ENCODE measurements around the gene SCUBE1. TPM values are rescaled to one million over a fixed set of nuclear protein-coding genes. Genes with fewer than 3 reads are reported as not detected.

Gene SCUBE1
- total and polyA plus RNA-seq, 2 donors (not counting 3 experiments of a cell fraction or from before 2014, with no cell fraction given) = 0.07 TPM; not detected in 1

- Histone ChIP-seq H3K27me3 (ENCODE audit: control insufficient read depth in 2 of 2, insufficient read depth in 2 of 2, low read length in 2 of 2) (no peaks in the 10 kb centered on the region), H2AFZ (ENCODE audit: low read depth, low read length) (no peak overlapping the region), H3K9me3 (replicated peaks; ENCODE audit: control insufficient read depth, insufficient read depth, low read length) (no peaks in the 10 kb centered on the region), H3K4me2 (ENCODE audit: insufficient read depth, low read length) (no peak overlapping the region), H3K9me1 (replicated peaks; ENCODE audit: control insufficient read depth, extremely low read depth, insufficient read depth, low read length) (no peaks in the 10 kb centered on the region), H3K4me3 (replicated peaks in 1 of 3; ENCODE audit: insufficient read depth in 1 of 3, low read depth in 1 of 3, low read length in 3 of 3) (no peak overlapping the region), H3K9ac (replicated peaks; ENCODE audit: extremely low read depth, insufficient read depth, low read length) (no peak overlapping the region), H3K79me2 (ENCODE audit: control insufficient read depth, insufficient read depth, low read length) (no peaks in the 10 kb centered on the region), H3K27ac (ENCODE audit: insufficient read depth, low read depth, low read length) (no peak overlapping the region), H3K4me1 (ENCODE audit: control insufficient read depth, extremely low read depth, insufficient read depth, low read length) (peaks cover 2% of the 10 kb centered on the region), H4K20me1 (replicated peaks; ENCODE audit: control insufficient read depth, extremely low read depth, insufficient read depth, low read length) (no peaks in the 10 kb centered on the region), H3K36me3 (ENCODE audit: control insufficient read depth in 2 of 2, extremely low read depth in 1 of 2, insufficient read depth in 2 of 2, low read length in 2 of 2) (peaks cover 3 to 14% of the 10 kb centered on the region in 2 experiments)
- CTCF ChIA-PET = no interaction called here
- dilution Hi-C loops (cut with MboI; ENCODE audit: extremely low pct_ligation_motif_present, low sequenced_read_pairs) = no loop called here
- DNase-seq (ENCODE audit: low read depth, low spot score) (no peak), FAIRE-seq (no peak)
- TF ChIP-seq MYC (IDR thresholded peaks at IDR 0.05; ENCODE audit: low read depth, low read length) = no peak
- no peak for TF ChIP-seq POLR2A (IDR thresholded peaks at IDR 0.05; ENCODE audit: low read depth, low read length)
- no peak for TF ChIP-seq POLR2AphosphoS5 (IDR thresholded peaks at IDR 0.05; ENCODE audit: insufficient read depth, low read depth, low read length)
- no peak for TF ChIP-seq JUN (IDR thresholded peaks at IDR 0.05; ENCODE audit: borderline replicate concordance, insufficient read depth, insufficient read length, low read depth)
- POLR2A ChIA-PET = no interaction called here
- no TSS peak for BruUV-seq (replicated peaks)
- intact Hi-C loops (cut with micrococcal nuclease) = no loop called here
Observed at GRCh38 chr22:43166132-43166930, 176.8 kb downstream of the SCUBE1 start.

- no peak overlapping the region for H3K4me3 ChIP-seq (replicated peaks in 1 of 3; ENCODE audit: insufficient read depth in 1 of 3, low read depth in 1 of 3, low read length in 3 of 3)
- FAIRE-seq = no peak
- peaks cover 0 to 9% of the 10 kb centered on the region in 2 experiments for H3K36me3 ChIP-seq (ENCODE audit: control insufficient read depth in 2 of 2, extremely low read depth in 1 of 2, insufficient read depth in 2 of 2, low read length in 2 of 2)
- BruUV-seq (replicated peaks) = no TSS peak
- no peak overlapping the region for H2AFZ ChIP-seq (ENCODE audit: low read depth, low read length)
- no peaks in the 10 kb centered on the region for H3K79me2 ChIP-seq (ENCODE audit: control insufficient read depth, insufficient read depth, low read length)
- intact Hi-C loops (cut with micrococcal nuclease) = no loop called here
- no peaks in the 10 kb centered on the region for H4K20me1 ChIP-seq (replicated peaks; ENCODE audit: control insufficient read depth, extremely low read depth, insufficient read depth, low read length)
- CTCF ChIA-PET = no interaction called here
- H3K27ac ChIP-seq (ENCODE audit: insufficient read depth, low read depth, low read length) = no peak overlapping the region
- H3K4me1 ChIP-seq (ENCODE audit: control insufficient read depth, extremely low read depth, insufficient read depth, low read length) = no peaks in the 10 kb centered on the region
- dilution Hi-C loops (cut with MboI; ENCODE audit: extremely low pct_ligation_motif_present, low sequenced_read_pairs) = no loop called here
- no peaks in the 10 kb centered on the region for H3K27me3 ChIP-seq (ENCODE audit: control insufficient read depth in 2 of 2, insufficient read depth in 2 of 2, low read length in 2 of 2)
- DNase-seq (ENCODE audit: low read depth, low spot score) = no peak
- H3K9me3 ChIP-seq (replicated peaks; ENCODE audit: control insufficient read depth, insufficient read depth, low read length) = no peaks in the 10 kb centered on the region
- POLR2A ChIA-PET = interaction anchor here (0.6 kb wide), 1 partner anchor 627 kb away, joined by 3 read pairs; no protein-coding TSS in a partner anchor
- peak overlapping the region; percentile 31 for H3K4me2 ChIP-seq (ENCODE audit: insufficient read depth, low read length)
- TF ChIP-seq POLR2A (IDR thresholded peaks at IDR 0.05; ENCODE audit: low read depth, low read length) (no peak), MYC (IDR thresholded peaks at IDR 0.05; ENCODE audit: low read depth, low read length) (no peak), MAX (IDR thresholded peaks at IDR 0.05; ENCODE audit: insufficient read depth, insufficient read length) (no peak), JUN (IDR thresholded peaks at IDR 0.05; ENCODE audit: borderline replicate concordance, insufficient read depth, insufficient read length, low read depth) (no peak)
- H3K9me1 ChIP-seq (replicated peaks; ENCODE audit: control insufficient read depth, extremely low read depth, insufficient read depth, low read length) = no peaks in the 10 kb centered on the region
- no peak overlapping the region for H3K9ac ChIP-seq (replicated peaks; ENCODE audit: extremely low read depth, insufficient read depth, low read length)
Observed at GRCh38 chr22:43164636-43165035, 178.5 kb downstream of the SCUBE1 start.

Data from endothelial cell of umbilical vein (primary cell).